Natural killer cell treated with Interleukin-12 subunit alpha and Interleukin-12 subunit beta and Interleukin-15 and Interleukin-18, amount 100 ng/mL, for 72 hours (primary cell): ENCODE results near the gene NUDT3. TPM values are rescaled to one million over a fixed set of nuclear protein-coding genes. Genes with fewer than 3 reads are reported as not detected.
"Not testable (repeated sequence)": the region's sequence is repeated elsewhere in the genome, so short reads cannot be mapped to it uniquely, and the experiment has no call there.

ENCODE experiments used
- ATAC-seq, 2 donors: fragments of 150-1000 bp; cut with Tn5 transposase in 1 of 2; sonication (Bioruptor Pico), chemical (Tn5 transposase) in 1 of 2; 2 replicates each; pipeline ENCODE4 v1.10.0; 2021
- DNase-seq: peaks from one replicate; pipeline ENCODE4 v3.0.0; 2022; ENCODE audit warnings: low spot score
- H3K27ac Mint-ChIP-seq, 2 donors: 1 replicate in 1 of 2; 2 replicates in 1 of 2; pipeline ENCODE4 v1.8.0; 2022; ENCODE audit warnings: mixed read lengths in 2 of 2, mild to moderate bottlenecking in 1 of 2, moderate library complexity in 1 of 2
- H3K27me3 Mint-ChIP-seq, 2 donors: 1 replicate in 1 of 2; 2 replicates in 1 of 2; pipeline ENCODE4 v1.8.0; 2022; ENCODE audit warnings: mixed read lengths in 2 of 2
- H3K36me3 Mint-ChIP-seq: one replicate; pipeline ENCODE4 v1.8.0; 2022; ENCODE audit warnings: mixed read lengths
- H3K4me1 Mint-ChIP-seq, 2 donors: 1 replicate in 1 of 2; 2 replicates in 1 of 2; pipeline ENCODE4 v1.8.0; 2022; ENCODE audit warnings: low read depth in 2 of 2, mixed read lengths in 2 of 2, mild to moderate bottlenecking in 1 of 2
- H3K4me3 Mint-ChIP-seq: one replicate; pipeline ENCODE4 v1.8.0; 2022; ENCODE audit warnings: mixed read lengths
- H3K9me3 Mint-ChIP-seq: 2 replicates; pipeline ENCODE4 v1.8.0; 2022; ENCODE audit warnings: mixed read lengths
- total RNA-seq, 2 donors: library from RNA; stranded (reverse); gene quantifications; one replicate each; pipeline ENCODE4 v1.2.3, GENCODE V29; 2022

NUDT3 gene
- total RNA-seq, 2 donors from 2014 or later = 9.2 to 15.4 TPM

DNA sequence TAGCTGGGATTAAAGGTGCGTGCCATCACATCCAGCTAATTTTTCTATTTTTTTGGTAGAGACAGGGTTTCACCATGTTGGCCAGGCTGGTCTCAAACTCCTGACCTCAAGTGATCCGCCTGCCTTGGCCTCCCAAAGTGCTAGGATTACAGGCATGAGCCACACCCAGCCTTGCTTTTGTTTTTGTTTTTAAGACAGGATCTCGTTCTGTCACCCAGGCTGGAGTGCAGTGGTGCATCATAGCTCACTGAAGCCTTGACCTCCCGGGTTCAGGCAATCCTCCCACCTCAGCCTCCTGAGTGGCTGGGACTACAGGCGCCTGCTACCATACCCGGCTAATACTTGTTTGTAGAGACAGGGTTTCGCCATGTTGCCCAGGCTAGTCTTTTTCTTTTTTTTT, 38.9 kb downstream of the NUDT3 start:
- not testable (repeated sequence) for H3K27me3 Mint-ChIP-seq, ATAC-seq, H3K36me3 Mint-ChIP-seq, H3K4me1 Mint-ChIP-seq, DNase-seq, H3K9me3 Mint-ChIP-seq, H3K4me3 Mint-ChIP-seq, H3K27ac Mint-ChIP-seq

DNA sequence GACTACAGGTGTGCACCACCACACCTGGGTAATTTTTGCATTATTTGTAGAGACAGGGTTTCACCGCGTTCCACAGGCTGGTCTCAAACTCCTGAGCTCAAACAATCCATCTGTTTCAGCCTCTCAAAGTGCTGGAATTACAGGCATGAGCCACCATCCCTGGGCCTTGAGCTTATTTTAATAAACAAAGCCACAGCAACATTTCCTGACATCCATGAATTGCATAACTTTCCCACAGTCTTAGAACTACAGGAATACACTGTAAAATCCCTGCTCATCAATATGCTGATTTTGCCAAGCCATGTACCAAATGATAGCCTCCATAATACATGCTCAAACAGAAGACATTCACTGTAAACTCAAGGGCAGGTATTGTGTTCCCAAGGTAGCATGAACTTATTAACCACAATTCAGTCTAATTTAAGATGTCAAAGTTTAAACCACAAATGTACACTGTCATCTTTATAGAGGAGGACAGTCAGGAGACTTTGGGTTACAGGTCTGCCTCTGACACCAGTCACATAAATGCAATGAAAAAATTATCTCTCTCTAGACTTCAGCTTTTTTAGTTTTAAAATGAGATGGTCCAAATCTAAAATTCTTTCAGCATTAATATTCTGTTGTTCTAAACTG, 40.0 kb downstream of the NUDT3 start:
- ATAC-seq (no peak), DNase-seq (no peak)
- Mint-ChIP-seq H3K9me3 (no peaks in the 10 kb centered on the region), H3K4me3 (no peak overlapping the region), H3K27ac (no peak overlapping the region), H3K4me1 (peaks cover 0 to 7% of the 10 kb centered on the region in 2 donors), H3K27me3 (no peaks in the 10 kb centered on the region), H3K36me3 (no peaks in the 10 kb centered on the region)

DNA sequence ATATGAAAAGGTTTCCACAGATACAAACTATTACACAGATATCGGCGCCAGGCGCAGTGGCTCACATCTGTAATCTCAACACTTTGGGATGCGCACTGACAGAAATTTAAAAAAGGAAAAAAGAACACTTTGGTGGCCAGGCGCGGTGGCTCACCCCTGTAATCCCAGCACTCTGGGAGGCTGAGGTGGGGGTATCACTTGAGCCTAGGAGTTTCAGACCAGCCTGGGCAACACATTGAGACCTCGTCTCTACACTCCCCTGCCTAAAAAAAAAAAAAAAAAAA, 41.6 kb downstream of the NUDT3 start:
- ATAC-seq (no peak), DNase-seq (no peak)
- Mint-ChIP-seq H3K4me1 (peaks cover 0 to 12% of the 10 kb centered on the region in 2 donors), H3K36me3 (no peaks in the 10 kb centered on the region), H3K27me3 (no peaks in the 10 kb centered on the region), H3K27ac (no peak overlapping the region), H3K4me3 (no peak overlapping the region), H3K9me3 (no peaks in the 10 kb centered on the region)

DNA sequence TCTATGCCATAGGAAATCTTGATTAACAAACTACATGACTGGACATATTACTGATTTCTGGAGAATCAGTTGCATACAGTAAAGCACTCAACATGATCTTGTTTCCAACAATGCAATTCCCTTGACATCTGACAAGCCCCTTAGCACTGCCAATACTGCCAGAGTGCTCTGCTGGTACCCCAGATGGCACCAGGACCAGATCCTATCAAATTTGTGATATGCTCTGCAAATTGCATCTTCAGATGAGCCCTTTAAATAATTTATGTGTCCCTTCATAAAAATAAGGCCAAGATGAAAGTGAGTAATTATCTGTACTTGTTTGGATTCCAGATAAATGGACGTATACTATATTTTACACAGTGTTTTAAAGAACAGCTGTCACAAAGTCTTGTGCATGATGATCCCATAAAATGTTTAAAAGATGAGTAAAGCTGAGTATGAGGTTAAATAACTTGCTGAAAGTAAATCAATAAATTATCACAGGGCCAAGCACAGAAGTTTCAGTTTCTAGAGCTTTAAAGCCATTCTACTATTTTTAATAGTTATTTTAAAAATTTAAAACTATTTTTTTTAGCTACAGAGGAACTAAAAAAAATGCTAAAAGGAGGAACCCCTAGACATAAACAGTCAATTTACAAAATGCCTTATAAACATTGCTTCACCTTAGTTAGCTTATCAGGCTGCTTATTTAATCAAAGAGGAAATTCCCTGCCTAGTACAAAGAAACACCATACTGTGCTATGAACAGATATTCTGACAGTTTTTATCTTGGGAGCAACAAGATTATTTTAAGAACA, 42.1 kb downstream of the NUDT3 start:
- Mint-ChIP-seq H3K4me1 (peaks cover 0 to 12% of the 10 kb centered on the region in 2 donors), H3K27me3 (no peaks in the 10 kb centered on the region), H3K9me3 (no peaks in the 10 kb centered on the region), H3K4me3 (no peak overlapping the region), H3K27ac (no peak overlapping the region), H3K36me3 (no peaks in the 10 kb centered on the region)
- DNase-seq (no peak), ATAC-seq (no peak)

DNA sequence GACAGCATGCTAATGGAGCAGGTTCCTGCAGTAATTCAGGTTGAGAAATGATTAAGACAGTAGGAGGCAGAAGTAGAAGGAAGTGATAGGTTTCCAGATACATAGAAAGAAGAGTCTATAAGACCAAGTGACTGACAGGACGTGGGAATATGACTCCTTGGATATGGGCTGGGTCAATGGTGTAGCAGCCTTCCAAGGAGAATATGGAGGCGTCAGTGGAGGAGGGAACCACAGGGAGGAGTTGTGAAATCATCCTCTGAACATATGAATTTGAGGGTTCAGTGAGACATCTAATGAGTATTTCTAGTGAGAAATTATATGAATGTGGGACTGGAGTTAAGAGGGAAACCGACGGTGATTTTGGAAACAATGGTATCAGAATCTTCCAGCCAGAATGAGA, 43.3 kb downstream of the NUDT3 start:
- Mint-ChIP-seq H3K27ac (no peak overlapping the region), H3K27me3 (no peaks in the 10 kb centered on the region)
- no peak for ATAC-seq

DNA sequence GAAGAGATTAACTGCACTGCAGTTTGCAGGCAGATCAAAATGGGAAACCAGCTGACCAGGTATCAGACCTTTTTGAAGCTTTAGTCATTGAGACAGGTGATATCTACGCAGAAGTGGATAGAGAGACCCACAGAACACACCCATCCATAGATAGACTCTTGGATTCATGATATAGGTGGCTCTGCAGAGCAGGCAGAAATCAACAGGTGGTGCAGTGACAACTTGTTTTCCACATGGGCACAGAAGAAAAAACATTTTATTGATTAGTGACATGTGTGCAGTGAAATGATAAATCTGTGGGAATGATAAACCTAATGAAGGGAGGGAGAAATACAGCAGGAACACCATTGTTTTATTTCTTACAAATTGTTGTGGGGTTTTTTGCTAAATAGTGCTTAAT, 45.2 kb downstream of the NUDT3 start:
- DNase-seq (no peak), ATAC-seq (no peak)
- no peaks in the 10 kb centered on the region for H3K9me3 Mint-ChIP-seq
- no peaks in the 10 kb centered on the region for H3K27me3 Mint-ChIP-seq
- H3K4me3 Mint-ChIP-seq = no peak overlapping the region
- H3K27ac Mint-ChIP-seq = no peak overlapping the region
- peaks cover 15 to 24% of the 10 kb centered on the region in 2 donors for H3K4me1 Mint-ChIP-seq
- no peaks in the 10 kb centered on the region for H3K36me3 Mint-ChIP-seq

More for the DNA sequence above, 43.3 kb downstream of the NUDT3 start:
- Mint-ChIP-seq H3K36me3 (no peaks in the 10 kb centered on the region), H3K9me3 (no peaks in the 10 kb centered on the region), H3K4me3 (no peak overlapping the region), H3K4me1 (peaks cover 2 to 15% of the 10 kb centered on the region in 2 donors)
- no peak for DNase-seq

DNA sequence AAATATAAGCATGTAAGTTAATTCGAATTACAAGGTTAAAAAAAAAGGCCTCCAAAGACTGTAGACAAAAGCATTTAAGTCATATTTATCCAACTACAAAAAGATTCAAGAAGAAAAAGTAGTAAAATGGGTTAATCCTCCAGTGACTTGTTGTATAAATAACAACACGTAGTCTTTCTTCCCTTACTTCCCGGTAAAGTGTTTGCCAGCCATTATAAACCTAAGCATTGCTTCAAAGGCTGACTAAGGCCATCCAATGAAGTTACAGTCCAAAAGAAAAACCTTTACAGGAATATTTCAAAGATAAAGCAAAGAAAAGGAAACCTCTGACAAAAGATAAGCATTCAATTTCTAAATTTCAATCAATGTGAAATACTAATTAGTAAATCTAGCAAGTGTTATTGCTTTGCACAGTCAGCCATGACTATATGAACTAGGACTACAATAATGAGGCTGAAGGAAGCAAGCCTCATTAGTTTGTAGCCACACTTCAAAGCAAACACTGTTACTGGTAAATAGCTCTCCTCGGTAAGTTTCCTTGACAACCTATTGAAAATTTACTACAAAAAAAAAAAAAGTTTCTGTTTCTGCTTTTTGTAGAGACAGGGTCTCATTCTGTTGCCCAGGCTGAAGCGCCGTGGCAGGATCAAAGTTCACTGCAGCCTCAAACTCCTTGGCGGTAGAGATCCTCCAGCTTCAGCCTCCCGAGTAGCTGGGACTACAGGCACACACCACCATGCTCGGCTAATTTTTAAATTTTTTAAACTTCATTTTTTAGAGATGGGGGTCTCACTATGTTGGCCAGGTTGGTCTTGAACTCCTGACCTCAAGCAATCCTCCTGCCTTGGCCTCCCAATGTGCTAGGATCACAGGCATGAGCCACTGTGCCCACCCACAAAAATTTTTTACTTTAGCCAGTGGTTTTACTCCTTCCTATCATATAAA, 46.0 kb downstream of the NUDT3 start:
- Mint-ChIP-seq H3K36me3 (no peaks in the 10 kb centered on the region), H3K4me1 (peaks cover 15 to 24% of the 10 kb centered on the region in 2 donors), H3K27ac (no peak overlapping the region)

GRCh38 chr6:34343806-34344205, 48.7 kb downstream of the NUDT3 start:
- H3K27ac Mint-ChIP-seq = no peak overlapping the region
- DNase-seq (no peak), ATAC-seq (no peak)
- no peak overlapping the region for H3K4me3 Mint-ChIP-seq
- no peaks in the 10 kb centered on the region for H3K27me3 Mint-ChIP-seq
- no peaks in the 10 kb centered on the region for H3K9me3 Mint-ChIP-seq
- H3K4me1 Mint-ChIP-seq = peaks cover 18% of the 10 kb centered on the region in 2 donors
- H3K36me3 Mint-ChIP-seq = no peaks in the 10 kb centered on the region

More for the DNA sequence above, 46.0 kb downstream of the NUDT3 start:
- no peak overlapping the region for H3K4me3 Mint-ChIP-seq
- no peaks in the 10 kb centered on the region for H3K27me3 Mint-ChIP-seq
- no peak for DNase-seq
- H3K9me3 Mint-ChIP-seq = no peaks in the 10 kb centered on the region
- no peak for ATAC-seq

- no peaks in the 10 kb centered on the region for H3K27me3 Mint-ChIP-seq
- H3K9me3 Mint-ChIP-seq = no peaks in the 10 kb centered on the region
- H3K36me3 Mint-ChIP-seq = no peaks in the 10 kb centered on the region
- no peak for ATAC-seq
- no peak overlapping the region for H3K27ac Mint-ChIP-seq
- no peak for DNase-seq
- H3K4me1 Mint-ChIP-seq = peaks cover 26 to 28% of the 10 kb centered on the region in 2 donors
- no peak overlapping the region for H3K4me3 Mint-ChIP-seq
These were observed 50.2 kb downstream of the NUDT3 start for GRCh38 chr6:34342247-34342646.

DNA sequence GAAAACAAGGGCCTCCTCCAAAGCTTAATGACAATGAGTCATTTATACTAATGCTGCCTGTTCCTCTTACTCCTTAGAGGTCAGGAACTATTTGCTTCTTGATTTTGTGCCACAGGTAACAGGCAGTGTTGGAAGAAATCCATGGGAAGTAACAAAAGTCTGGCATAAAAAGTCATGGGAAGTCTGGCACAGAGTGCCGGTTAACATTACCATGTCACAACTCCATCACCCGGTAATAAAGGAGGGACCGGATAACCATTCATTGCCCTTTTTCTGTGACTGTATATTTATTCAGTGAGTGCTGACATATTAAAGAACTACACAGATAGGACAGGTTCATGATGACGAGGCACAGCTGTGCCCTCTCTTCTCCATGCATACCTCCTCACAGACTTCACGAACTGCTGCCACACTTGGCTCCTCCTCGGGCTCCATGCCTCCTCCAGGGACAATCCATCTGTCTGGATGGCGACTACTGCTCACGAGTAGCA, 50.9 kb downstream of the NUDT3 start:
- Mint-ChIP-seq H3K36me3 (no peaks in the 10 kb centered on the region), H3K4me1 (peaks cover 23 to 28% of the 10 kb centered on the region in 2 donors), H3K27me3 (no peaks in the 10 kb centered on the region), H3K9me3 (no peaks in the 10 kb centered on the region), H3K27ac (no peak overlapping the region), H3K4me3 (no peak overlapping the region)
- DNase-seq = no peak
- no peak for ATAC-seq

DNA sequence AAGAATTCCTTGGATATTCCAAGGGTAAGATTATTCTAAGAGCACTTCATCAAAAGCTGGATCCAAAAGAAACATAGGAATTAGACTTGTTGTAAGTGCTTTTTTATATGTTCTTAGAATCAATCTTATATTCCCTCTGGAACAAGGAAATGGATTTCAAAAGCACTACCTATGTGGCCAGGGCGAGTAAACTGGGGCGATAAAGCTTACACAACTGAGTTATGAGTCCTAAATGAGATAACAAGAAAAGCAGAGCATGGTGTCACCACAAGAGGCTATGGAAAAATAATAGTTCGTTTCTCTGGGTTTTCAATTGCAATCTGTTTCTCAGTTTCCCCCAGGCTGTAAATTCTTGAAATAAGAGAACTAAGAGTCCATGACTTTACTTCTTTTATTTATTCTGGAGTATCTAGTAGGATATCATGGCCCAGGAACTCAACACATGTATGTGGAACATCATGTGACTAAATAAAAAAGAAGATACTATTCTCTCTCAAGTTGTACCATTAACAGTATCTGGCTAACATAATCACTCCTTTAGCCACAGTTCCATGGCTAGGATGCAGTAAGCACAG, 51.5 kb downstream of the NUDT3 start:
- H3K9me3 Mint-ChIP-seq = no peaks in the 10 kb centered on the region
- ATAC-seq (no peak), DNase-seq (no peak)
- H3K4me3 Mint-ChIP-seq = no peak overlapping the region
- H3K27ac Mint-ChIP-seq = no peak overlapping the region
- peaks cover 23 to 28% of the 10 kb centered on the region in 2 donors for H3K4me1 Mint-ChIP-seq
- no peaks in the 10 kb centered on the region for H3K36me3 Mint-ChIP-seq
- H3K27me3 Mint-ChIP-seq = no peaks in the 10 kb centered on the region

- H3K4me3 Mint-ChIP-seq = no peak overlapping the region
- DNase-seq = no peak
- H3K36me3 Mint-ChIP-seq = no peaks in the 10 kb centered on the region
- H3K4me1 Mint-ChIP-seq = peaks cover 23 to 28% of the 10 kb centered on the region in 2 donors
- H3K27me3 Mint-ChIP-seq = no peaks in the 10 kb centered on the region
- H3K9me3 Mint-ChIP-seq = no peaks in the 10 kb centered on the region
- no peak overlapping the region for H3K27ac Mint-ChIP-seq
- no peak for ATAC-seq
These were observed 52.1 kb downstream of the NUDT3 start for GRCh38 chr6:34340394-34340793.

DNA sequence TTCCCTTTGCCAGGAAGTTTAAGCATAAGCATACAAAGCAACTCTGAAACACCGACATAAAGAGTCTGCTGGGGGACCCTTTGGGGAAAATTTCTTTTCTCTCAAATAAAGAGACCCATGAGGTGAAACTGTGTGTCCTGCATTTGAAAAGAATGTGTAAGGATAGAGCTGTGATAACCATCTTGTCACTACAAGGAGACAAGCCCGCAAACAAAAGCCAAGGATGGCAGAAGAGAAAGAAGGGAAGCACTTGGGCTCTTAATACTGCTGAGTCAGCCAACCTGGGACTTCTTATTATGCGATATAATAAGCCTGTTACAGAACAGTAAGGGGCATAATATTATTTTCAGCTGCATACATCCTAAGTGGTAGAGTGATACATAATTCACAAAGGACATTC, 52.5 kb downstream of the NUDT3 start:
- no peak overlapping the region for H3K4me3 Mint-ChIP-seq
- ATAC-seq (no peak), DNase-seq (no peak)
- H3K9me3 Mint-ChIP-seq = no peaks in the 10 kb centered on the region
- H3K36me3 Mint-ChIP-seq = no peaks in the 10 kb centered on the region
- H3K4me1 Mint-ChIP-seq = peaks cover 23 to 28% of the 10 kb centered on the region in 2 donors
- no peak overlapping the region for H3K27ac Mint-ChIP-seq
- H3K27me3 Mint-ChIP-seq = no peaks in the 10 kb centered on the region
